8988T (cell line): Measurements from ENCODE around the gene CNTF.
A peak's percentile ranks its signal among the peaks of the same experiment; 100 is the strongest.
"Not testable (repeated sequence)": the region's sequence is repeated elsewhere in the genome, so short reads cannot be mapped to it uniquely, and the experiment has no call there.

ENCODE experiments used
- DNase-seq: peaks from one replicate; pipeline ENCODE4 v3.0.0; 2011

The CNTF gene, protein sequence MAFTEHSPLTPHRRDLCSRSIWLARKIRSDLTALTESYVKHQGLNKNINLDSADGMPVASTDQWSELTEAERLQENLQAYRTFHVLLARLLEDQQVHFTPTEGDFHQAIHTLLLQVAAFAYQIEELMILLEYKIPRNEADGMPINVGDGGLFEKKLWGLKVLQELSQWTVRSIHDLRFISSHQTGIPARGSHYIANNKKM

DNA sequence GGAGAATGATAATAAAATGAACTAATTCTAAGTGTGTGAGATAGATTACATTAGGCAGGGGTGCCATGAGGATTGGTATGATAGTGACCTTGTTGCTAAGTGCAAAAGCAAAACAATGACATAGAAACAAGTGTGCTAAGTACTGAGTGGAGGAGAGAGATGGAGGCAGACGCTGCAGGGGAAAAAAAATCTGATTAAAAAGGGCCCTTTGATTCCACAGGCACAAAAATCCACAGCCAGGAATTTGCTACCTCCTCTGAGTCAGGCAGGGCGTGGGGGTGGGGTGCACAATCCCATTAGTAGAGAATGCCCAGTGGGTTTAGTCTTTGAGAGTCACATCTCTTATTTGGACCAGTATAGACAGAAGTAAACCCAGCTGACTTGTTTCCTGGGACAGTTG lies at the start of gene CNTF:
TSS of gene CNTF (plus strand) at position 322 of the 400 bp plus-strand sequence. CDS start 88 bp downstream, outside the sequence.
- no peak for DNase-seq

DNA sequence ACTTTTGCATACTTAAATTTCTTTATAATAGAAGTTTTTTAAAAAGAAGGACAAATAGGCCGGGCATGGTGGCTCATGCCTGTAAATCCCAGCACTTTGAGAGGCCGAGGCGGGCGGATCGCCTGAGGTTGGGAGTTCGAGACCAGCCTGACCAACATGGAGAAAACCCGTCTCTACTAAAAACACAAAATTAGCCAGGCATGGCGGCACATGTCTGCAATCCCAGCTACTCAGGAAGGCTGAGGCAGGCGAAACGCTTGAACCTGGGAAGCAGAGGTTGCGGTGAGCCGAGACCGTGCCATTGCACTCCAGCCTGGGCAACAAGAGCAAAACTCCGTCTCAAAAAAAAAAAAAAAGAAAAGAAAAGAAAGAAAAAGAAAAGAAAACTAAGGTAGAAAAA lies 49.6 kb upstream of the CNTF start:
- not testable (repeated sequence) for DNase-seq

DNA sequence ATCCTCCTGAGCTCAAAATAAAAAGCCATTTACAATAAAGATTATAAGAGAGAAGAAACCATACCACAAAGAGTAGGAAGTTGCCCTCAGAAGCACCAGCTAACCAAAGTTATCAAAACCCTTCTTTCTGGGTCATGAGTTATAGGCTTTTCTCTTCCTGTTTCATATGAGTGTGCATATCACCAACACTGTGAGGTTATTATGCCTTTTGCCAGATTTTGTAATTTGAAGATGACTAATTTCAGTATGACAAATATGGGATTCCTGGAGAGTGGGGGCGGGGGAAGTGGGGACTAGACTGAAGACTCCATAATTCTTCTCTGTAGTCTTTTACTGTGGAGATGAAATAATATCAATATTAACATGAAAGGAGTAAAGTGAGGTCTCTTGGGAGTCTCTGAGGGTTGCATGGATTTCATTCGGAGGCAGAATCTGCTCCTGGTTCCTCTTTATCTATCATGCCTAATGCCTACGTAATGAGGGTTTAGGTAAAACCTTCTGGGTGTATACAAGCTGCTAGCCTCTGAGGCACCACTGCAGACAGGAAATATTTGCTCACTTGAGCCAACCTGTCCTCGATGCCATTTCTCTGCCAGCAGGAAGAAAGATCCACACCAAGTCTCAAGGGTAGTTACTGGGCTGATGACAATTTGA lies 48.9 kb upstream of the CNTF start:
- no peak for DNase-seq

DNA sequence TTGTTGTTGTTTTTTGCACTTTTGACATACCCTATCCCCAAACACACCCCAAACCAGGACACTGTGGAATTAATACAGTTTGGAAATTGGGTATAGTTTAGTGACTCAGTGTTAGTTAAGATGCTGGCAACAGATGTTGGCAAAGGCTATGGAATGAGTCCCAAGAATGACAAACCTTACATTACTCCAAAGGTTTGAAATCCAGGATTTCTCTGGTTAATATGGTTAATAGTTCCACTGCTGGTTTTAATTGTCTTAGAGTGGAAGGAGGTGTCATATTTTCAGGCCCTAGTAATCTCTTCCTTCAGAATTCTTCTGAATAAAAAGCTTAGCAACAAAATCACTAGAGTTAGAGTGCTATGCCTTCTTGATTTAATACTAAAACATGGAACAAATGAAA lies 47.6 kb upstream of the CNTF start:
- DNase-seq = no peak

DNA sequence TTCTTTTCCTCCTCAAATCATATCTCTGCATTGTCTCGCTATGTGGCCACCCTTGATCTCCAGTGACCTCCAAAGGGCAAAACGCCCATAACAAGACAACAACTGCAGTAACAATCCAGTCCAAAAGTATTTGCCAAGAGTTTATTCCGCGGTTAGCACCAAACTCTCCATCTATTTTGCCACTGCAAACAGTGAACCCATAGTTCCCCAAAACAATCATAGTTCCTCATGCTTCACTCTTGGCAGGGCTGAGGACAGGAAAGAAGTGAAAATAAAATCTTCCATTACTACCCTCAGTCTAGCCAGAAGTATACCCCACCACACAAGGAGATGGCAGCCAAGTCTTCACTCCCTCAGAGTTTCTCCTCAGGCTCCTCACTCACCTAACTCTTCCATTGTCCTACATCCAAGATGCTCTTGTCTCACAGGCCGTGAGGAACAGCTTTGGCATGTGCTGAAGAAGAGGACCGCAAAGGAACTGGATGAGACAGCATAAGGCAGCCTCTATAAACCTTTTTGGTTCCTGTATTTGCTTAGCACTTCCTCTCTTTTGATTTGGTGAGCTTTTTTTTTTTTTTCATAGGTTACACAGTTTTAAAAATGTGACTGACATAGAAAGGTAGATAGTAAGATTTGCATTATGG lies 47.0 kb upstream of the CNTF start, which contains the start of gene LPXN:
TSS of gene LPXN (minus strand) at position 480 of the 644 bp plus-strand sequence. CDS start at position 396, 84 bp downstream.
- DNase-seq = no peak

DNA sequence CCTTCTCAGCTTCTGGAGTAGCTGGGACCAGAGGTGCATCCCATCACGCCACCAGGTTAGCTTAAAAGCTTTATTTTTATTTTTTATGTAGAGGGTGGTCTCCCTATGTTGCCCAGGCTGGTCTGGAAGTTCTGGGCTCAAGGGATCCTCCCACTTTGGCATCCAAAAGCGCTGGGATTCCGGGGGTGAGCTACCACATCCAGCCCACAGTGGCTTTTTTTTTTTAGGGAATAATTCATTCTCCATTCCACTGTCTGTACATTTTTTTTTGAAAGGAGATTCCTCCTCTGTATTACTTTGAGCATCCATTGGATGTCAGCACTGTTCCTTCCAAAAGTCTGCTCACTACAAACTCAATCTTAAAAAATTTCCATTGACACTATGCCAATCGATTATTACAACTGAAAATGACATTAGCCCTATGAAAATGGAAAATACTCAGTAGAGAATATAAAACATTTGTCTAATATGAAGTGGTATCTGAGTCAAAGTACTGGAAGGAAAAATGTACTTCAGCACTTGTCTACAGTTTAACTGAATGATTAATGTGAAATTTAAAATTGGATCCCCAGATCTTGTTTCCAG lies 45.5 kb upstream of the CNTF start:
- DNase-seq = no peak

DNA sequence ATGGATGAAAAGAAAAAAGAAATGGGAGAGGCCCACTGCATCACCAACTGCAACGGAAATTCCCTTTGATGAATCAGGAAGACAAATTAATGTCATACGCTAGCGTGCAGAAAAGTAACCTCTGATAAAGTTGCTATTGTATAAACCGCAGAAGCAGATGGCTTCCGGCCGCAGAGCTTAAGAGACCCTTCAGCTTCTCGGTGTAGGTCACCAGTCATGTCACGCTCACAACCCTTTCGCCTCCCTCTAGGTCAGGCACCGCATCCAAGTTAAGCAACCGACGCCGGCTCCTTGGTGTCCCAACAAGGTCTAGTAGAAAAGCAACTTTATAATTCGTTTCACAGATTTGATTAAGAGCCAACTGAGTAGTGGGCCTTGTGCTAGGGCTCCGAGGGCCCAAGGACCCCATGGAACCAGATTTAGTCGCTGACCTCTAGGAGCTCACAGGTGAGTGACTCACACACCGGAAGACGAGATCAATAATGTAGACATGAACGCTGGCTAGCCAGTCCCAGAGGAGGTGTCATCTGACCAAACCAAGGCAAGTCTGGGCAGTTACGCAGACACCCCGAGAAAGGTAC lies 44.8 kb upstream of the CNTF start:
- DNase-seq = no peak

DNA sequence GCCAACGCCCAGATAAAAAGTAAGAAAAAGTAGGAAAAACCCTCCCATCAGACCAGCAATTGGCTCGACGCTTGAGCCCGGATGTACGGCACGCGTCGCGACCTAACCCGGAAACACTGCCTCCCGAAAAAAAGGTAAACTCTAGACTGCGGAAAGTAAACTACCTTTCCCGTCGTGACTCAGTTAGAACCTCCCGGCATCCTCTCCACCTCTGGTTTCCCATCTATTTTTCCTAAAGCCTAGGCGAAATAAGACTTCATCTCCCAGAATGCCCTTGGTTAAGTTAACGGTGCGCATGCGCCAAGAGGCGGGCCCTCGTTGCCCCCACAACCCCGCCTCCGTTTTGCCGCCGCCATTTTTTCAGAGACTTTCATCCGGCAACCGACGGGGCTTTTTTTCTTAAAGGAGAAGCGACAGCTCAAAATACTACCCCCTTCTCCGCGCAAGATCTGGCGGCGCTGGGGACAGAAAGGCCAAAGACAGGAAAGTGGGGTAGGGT lies 44.3 kb upstream of the CNTF start:
- DNase-seq = peak; percentile 38

DNA sequence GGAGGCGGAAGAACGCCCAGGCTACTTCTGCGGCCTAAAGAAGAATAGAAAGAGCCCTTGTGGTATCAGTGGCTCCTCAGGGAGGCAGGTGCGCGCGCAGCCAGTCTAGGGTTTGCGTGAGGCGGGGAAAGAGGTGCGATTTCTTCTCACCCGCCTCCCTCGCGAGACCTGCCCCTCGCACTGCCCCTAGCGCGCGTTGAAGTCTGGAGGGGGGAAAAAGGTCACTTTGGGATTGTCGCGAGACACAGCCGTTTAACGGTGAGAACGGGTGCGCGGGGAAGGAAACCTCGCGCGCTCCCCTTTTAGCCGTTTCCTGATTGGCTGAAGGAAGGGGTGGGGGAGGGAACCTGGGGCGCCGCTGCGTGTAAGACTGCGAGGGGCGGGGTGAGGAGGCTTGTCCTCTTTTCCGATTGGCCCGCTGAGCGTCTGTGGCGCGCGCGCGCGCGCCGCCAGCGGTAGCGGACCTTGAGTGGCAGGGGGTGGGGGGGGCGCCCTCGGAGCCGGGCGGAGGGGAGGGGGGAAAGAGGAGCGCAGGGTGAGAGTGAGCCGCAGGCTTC lies 43.8 kb upstream of the CNTF start, which contains the start of gene ZFP91:
TSS of gene ZFP91 (plus strand) at position 429 of the 557 bp plus-strand sequence. CDS start 219 bp downstream, outside the sequence.
- DNase-seq = peak; percentile 49

DNA sequence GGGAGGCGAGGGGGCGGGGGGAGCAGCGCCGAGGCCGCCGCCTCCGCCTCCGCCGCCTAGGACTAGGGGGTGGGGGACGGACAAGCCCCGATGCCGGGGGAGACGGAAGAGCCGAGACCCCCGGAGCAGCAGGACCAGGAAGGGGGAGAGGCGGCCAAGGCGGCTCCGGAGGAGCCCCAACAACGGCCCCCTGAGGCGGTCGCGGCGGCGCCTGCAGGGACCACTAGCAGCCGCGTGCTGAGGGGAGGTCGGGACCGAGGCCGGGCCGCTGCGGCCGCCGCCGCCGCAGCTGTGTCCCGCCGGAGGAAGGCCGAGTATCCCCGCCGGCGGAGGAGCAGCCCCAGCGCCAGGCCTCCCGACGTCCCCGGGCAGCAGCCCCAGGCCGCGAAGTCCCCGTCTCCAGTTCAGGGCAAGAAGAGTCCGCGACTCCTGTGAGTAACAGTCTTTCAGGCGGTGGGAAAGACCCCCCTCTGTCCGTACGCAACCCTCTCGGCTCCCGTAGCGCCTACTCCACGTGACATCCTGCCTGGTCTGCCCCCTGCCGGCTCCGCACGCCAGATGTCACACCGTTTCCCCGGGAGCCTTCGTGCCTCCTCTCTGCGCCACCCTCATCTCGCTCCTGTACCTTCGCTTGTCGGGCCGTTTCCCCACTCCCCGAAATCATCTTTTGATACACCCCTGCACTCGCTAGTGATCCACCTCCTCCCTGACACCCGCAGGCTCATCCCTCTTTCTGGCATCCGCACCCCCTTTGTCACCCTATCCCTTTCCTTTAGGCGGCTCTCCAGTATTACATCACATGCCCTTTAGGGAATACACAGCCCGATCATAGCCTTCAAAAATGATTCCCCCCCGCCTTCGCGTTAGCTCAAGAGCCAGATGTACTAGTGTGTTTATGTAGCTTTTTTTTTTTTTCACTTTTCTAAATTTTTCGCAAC lies 43.0 kb upstream of the CNTF start:
- DNase-seq = peak; percentile 29

DNA sequence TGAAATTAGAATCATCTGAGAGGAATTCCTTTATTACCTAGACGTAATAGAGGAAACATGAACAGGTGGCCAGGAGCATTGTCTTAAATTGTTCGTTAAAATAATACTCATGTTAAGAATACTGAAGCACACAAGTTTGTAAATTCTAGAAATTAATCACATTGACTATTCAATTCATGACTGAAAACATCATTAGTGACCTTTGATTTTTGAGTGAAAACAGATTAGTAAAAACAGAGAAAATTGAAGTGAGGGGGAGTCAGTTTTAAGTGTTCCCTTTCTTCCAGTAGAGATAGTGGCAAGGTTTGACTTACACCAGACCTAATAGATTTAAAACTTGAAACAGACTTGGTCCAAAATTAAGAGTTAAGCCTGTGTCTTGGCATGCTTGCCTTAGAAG lies 42.2 kb upstream of the CNTF start:
- DNase-seq = no peak

DNA sequence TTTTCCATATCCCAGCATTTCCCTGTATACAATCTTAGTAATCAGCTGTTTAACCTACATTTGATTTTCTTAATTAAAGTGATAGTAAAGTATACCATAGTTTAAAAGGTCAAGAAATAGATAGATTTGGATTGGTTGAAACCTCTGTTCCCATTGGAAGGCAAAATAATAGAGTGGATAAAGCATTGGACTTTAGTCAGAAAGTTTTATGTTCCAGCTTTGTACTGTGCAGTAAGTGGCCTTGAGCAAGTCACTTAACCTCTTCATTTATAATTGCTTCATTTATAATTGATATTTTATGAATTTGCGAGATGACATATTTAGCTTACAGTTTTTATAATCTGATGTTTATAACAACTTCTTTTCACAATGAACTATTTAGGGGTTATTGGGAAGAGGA lies 40.0 kb upstream of the CNTF start:
- no peak for DNase-seq

DNA sequence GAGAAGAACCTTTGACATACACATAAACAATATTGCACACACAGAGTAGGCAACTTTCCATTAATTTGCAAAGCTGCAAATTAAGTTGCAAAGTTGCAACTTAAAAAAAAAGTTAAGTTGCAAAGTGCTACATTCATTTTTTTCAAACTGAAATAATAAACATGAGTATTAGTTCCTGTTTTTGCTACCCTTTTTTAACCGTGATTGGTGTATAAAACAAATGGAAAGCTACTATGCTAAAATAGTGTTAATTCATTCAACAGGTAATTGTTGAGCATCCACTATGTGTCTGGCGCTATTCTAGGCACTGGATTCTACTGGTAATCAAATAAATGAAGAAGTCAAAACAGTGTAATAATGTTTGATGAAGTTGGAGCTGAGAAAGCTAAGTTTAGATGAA lies 35.5 kb upstream of the CNTF start:
- DNase-seq = no peak

DNA sequence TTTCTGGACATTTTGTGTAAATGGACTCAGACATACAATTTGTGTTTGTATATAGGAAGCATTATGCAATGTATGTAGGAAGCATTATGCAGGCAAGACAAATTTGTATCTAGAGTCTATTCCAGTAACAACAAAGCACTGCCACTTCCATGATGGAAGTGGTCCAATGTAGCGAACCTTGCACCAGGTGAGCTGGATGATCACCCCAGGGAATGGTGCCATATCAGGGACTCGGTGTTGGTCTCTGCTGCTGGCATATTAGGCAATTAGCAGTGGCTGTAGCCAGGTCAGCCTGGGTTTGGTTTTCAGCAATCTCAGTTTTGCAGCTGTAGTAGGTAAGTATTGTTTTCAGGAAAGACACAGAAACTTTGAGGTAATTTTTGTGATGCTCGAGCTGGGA lies 30.8 kb upstream of the CNTF start:
- DNase-seq = no peak

DNA sequence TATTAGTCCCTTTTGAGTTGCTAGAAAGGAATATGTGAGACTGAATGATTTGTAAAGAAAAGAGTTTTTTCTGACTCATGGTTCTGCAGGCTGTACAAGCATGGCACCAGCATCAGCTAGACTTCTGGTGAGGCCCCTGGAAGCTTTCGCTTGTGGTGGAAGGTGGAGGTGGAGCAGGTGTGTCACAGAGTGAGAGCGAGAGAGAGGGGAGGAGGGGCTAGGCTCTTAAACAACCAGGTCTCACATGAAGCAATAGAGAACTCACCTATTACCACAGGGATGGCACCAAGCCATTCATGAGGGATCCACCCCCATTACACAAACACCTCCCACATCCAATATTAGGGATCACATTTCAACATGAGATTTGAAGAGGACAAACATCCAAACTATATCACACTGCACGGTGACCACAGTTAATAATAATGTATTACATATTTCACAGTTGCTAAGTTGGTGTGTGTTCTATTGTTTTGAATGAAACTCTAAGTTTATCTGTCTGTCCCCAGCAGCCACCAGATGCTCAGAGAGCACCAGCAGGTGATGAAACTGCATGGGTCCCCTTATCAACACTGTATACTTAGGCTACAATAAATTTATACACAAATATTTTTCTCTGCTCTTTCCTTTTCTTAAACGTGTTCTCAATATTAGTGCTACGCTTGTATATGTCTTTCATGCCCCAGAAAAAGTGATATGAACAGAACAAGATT lies 29.5 kb upstream of the CNTF start:
- no peak for DNase-seq

DNA sequence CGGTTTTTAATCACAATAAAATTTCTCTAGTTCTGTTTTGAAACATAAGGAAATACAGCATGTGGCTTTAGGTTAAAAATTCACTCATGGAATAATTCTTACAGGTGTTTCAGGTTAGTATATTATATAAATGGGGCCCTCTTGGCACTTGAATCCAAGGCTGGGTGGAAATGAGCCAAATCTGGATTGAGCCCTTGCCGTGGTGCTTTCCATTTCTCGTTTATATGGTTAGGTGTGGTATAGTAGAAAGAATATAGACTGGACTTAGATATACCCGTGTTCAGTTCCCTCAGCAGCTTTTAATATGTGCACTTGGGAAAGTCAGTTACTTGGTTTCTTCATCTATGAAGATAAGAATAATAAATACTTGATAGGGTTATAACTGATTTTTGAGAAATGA lies 27.6 kb upstream of the CNTF start:
- no peak for DNase-seq

DNA sequence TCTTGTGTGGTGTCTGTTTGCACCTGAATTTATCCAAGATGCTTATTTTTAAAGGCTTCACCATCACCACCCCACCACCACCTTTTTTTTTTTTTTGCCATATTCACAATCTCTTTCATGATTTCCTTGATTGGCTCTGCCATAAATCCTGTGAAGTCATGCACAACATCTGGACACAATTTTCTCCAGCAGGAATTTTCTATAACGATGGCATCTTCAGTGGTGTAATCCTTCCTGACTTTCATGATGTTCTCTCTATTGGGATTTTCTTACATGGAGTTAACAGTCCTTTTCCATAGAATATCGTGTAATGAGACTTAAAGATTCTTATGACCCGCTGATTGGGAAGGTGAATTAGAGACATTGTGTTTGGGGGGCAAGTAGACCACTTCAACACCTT lies 25.8 kb upstream of the CNTF start:
- no peak for DNase-seq

DNA sequence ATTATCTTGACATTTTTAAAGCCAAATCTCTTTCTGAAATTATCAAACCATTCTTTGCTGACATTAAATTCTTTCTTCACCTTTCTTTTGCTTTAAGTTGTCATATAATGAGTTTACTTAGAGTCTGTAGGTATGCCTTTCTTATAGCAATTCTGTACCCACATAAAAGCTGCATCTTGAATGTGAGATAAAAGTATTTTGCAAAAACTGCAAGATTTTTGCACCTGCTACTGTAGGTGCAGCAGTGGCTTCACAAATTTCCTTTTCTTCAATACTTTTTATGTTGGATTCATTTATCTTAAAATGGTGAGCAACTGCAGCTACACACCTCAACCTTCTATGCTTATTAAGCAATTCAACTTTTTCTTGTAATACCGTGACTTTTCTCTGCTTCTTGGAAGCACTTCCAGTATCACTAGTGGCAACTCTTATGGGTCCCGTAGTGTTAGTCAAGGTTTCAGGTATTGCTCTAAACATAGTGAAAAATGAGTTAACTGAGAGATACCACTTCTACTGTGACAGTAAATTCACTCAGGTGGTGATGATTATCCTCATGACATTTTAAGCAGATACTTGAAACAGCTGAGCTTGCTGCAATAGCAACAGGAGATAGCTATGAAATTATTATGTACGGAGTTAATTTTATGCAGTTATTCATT lies 24.9 kb upstream of the CNTF start:
- DNase-seq = no peak

DNA sequence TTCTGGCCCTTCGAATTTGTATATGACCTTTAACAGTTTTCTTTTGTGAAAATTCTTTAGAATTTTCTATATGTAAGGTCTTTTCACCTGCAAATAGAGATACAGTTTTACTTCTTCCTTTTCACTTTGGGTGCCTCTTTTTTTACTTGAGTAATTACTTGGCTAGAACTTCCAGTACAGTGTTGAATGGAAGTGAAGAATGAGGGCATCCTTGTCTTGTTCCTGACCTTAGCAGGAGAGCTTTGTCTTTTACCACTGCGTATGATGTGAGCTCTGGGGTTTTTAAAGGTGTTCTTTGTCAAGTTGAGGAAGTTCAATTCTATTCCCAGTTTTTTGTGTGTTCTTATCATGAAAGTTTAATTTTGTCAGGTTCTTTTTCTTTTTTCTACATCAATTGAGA lies 22.0 kb upstream of the CNTF start:
- DNase-seq = no peak

DNA sequence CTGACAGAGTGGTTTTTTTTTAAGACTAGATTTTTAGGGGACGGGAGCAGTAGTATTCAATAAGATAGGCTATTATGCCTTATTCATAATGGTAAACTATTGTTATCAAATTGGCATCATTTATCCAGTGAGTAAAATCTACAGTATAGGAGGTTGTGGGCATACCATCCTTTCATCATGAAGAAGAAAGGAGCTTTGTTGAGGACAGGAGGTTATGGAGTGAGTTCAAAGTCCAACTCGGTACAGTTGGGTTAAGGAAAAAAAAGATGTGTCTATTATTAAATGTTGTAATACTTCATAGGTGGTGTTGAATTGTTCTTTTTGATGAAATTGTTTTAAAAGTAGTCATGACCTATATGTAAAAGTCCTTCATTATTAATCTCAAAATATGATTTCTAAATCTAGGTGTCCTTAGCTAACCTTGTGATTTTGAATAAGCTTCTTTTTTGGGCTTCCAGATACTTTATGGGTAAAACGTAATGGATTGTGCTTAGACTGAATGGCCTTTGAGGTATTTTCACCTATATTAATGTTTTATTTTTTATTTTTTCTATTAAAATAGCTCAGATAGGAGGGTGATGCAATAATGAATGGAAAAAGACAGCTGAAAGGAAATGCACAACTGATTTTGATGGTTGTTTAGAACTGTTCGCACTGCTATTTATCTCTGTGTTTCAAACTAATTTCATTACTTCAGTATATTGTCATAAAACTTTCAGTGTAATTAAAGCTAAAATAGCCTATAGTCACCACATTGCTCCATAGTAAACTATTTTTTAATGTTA lies 15.3 kb upstream of the CNTF start:
- no peak for DNase-seq
